Breast epithelium (tissue), 3 donors: ENCODE measurements around the gene CSNK1G1.

Experiments used
- CTCF ChIP-seq, 3 donors: fragments of 450-650 bp; IDR thresholded peaks; one replicate each; pipeline ENCODE4 v1.5.1; 2016 to 2017; ENCODE audit warnings: antibody characterized with exemption in 3 of 3, mild to moderate bottlenecking in 3 of 3, moderate library complexity in 3 of 3
- POLR2AphosphoS5 ChIP-seq, 3 donors: sonication (generic); formaldehyde crosslinking; IDR thresholded peaks; one replicate each; pipeline ENCODE4 v1.6.1; 2017; ENCODE audit warnings: antibody characterized with exemption in 3 of 3

DNA sequence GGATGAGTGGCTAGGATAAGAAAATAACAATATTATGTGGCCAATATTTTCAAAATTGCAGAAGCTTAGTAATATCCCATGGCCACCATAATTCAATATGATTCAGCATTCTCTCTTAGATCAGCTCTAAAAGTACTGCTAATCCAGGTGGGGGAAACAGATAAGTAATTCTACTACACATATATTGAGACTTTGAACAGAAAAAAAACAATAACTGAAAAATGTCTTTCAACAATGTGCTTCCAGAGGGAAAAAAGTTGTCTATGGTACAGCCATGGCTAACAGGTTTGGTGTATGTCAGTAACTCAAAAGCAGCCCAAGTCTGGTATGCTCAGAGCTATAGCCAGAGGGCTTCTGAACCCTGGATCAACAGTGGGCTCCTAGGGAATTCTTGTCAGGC, 150.8 kb downstream of the CSNK1G1 start:
- no peak for TF ChIP-seq POLR2AphosphoS5 (IDR thresholded peaks at IDR 0.05)
- TF ChIP-seq CTCF (IDR thresholded peaks at IDR 0.05): no peak
